ENCODE measurements around the gene NXF3. TPM values are rescaled to one million over a fixed set of nuclear protein-coding genes. Genes with fewer than 3 reads are reported as not detected.
"Not testable (repeated sequence)": the region's sequence is repeated elsewhere in the genome, so short reads cannot be mapped to it uniquely, and the experiment has no call there.

The NXF3 gene
- total and polyA plus RNA-seq, 2 experiments from 2014 or later, result 1.9 TPM; not detected in 1

- Histone ChIP-seq H3K36me3 (replicated peaks; ENCODE audit: insufficient read depth, low read depth) (no peaks in the 10 kb centered on the region), H3K79me2 (no peaks in the 10 kb centered on the region), H3K9me2 (replicated peaks; ENCODE audit: insufficient read depth) (no peaks in the 10 kb centered on the region), H3K4me3 (no peak overlapping the region), H3K27me3 (no peaks in the 10 kb centered on the region), H4K20me1 (ENCODE audit: insufficient read depth, poor library complexity, severe bottlenecking) (no peaks in the 10 kb centered on the region), H2AFZ (no peak overlapping the region), H3K4me1 (ENCODE audit: insufficient read depth) (no peaks in the 10 kb centered on the region), H3K4me2 (no peak overlapping the region), H3K27ac (no peak overlapping the region), H3K9me3 (ENCODE audit: low read depth) (no peaks in the 10 kb centered on the region)
- no peak for DNase-seq (ENCODE audit: low spot score)
- no peak for TF ChIP-seq EZH2phosphoT487 (IDR thresholded peaks at IDR 0.05; ENCODE audit: low read depth, severe bottlenecking, unreplicated experiment)
- TF ChIP-seq CTCF (IDR thresholded peaks at IDR 0.05; ENCODE audit: poor library complexity), result no peak
- TF ChIP-seq EZH2 (IDR thresholded peaks at IDR 0.05; ENCODE audit: borderline replicate concordance), result no peak
Observed at GRCh38 chrX:103052625-103053024, 40.3 kb downstream of the NXF3 start.

- no peaks in the 10 kb centered on the region for H3K36me3 ChIP-seq (replicated peaks; ENCODE audit: insufficient read depth, low read depth)
- H3K79me2 ChIP-seq, result no peaks in the 10 kb centered on the region
- no peaks in the 10 kb centered on the region for H3K4me1 ChIP-seq (ENCODE audit: insufficient read depth)
- no peak for TF ChIP-seq CTCF (IDR thresholded peaks at IDR 0.05; ENCODE audit: poor library complexity)
- TF ChIP-seq EZH2phosphoT487 (IDR thresholded peaks at IDR 0.05; ENCODE audit: low read depth, severe bottlenecking, unreplicated experiment), result no peak
- TF ChIP-seq EZH2 (IDR thresholded peaks at IDR 0.05; ENCODE audit: borderline replicate concordance), result no peak
- no peaks in the 10 kb centered on the region for H3K9me3 ChIP-seq (ENCODE audit: low read depth)
- no peak overlapping the region for H2AFZ ChIP-seq
- H3K9me2 ChIP-seq (replicated peaks; ENCODE audit: insufficient read depth), result no peaks in the 10 kb centered on the region
- no peak overlapping the region for H3K4me2 ChIP-seq
- no peak overlapping the region for H3K4me3 ChIP-seq
- no peak overlapping the region for H3K27ac ChIP-seq
- DNase-seq (ENCODE audit: low spot score), result no peak
- H3K27me3 ChIP-seq, result no peaks in the 10 kb centered on the region
- no peaks in the 10 kb centered on the region for H4K20me1 ChIP-seq (ENCODE audit: insufficient read depth, poor library complexity, severe bottlenecking)
- 48% methylated on average over 8 of the region's 8 CpGs for WGBS (ENCODE audit: low lambda C conversion rate, missing lambda C conversion rate)
Observed at GRCh38 chrX:103051260-103051789, 41.6 kb downstream of the NXF3 start.

DNA sequence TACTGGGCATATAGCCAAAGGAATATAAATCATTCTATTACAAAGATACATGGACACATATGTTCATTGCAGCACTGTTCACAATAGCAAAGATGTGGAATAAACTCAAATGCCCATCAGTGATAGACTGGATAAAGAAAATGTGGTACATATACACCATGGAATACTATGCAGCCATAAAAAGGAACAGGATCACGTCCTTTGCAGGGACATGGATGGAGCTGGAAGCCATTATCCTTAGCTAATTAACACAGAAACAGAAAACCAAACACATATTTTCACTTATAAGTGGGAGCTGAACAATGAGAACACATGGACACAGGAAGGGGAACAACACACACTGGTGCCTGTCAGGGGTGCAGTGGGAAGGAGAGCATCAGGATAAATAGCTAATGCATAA lies 59.6 kb downstream of the NXF3 start:
- 38% methylated on average over 1 of the region's 1 CpG for WGBS (ENCODE audit: low lambda C conversion rate, missing lambda C conversion rate)
- H3K9me2 ChIP-seq (replicated peaks; ENCODE audit: insufficient read depth); H3K4me1 ChIP-seq (ENCODE audit: insufficient read depth): not testable (repeated sequence)

More for the DNA sequence above, 59.6 kb downstream of the NXF3 start:
- H3K27ac ChIP-seq; H3K4me2 ChIP-seq; H3K79me2 ChIP-seq; H2AFZ ChIP-seq; H3K36me3 ChIP-seq (replicated peaks; ENCODE audit: insufficient read depth, low read depth); H3K27me3 ChIP-seq; H3K9me3 ChIP-seq (ENCODE audit: low read depth); DNase-seq (ENCODE audit: low spot score); H3K4me3 ChIP-seq; H4K20me1 ChIP-seq (ENCODE audit: insufficient read depth, poor library complexity, severe bottlenecking): not testable (repeated sequence)

Other genes starting within 250 kb of the NXF3 start
- 1.2 TPM in 1 of 2 replicates, not detected in the other for gene RAB40AL, start 155.9 kb downstream of the NXF3 start, total RNA-seq
- gene RAB40AL, start 155.9 kb downstream of the NXF3 start, polyA plus RNA-seq, result 0.58 and 0.80 TPM in 2 replicates
- 60.6 and 69.4 TPM in 2 replicates for gene BEX1, start 29.0 kb downstream of the NXF3 start, total RNA-seq
- gene BEX1, start 29.0 kb downstream of the NXF3 start, polyA plus RNA-seq, result 72.2 and 78.1 TPM in 2 replicates
- 55.6 and 75.6 TPM in 2 replicates for gene BEX4, start 122.0 kb upstream of the NXF3 start, total RNA-seq
- 112 and 119 TPM in 2 replicates for gene BEX4, start 122.0 kb upstream of the NXF3 start, polyA plus RNA-seq
- gene TCEAL8, start 162.0 kb upstream of the NXF3 start, total RNA-seq, result 143 and 153 TPM in 2 replicates
- 123 and 127 TPM in 2 replicates for gene TCEAL8, start 162.0 kb upstream of the NXF3 start, polyA plus RNA-seq
- gene TCEAL5, start 183.6 kb upstream of the NXF3 start, total RNA-seq, result not detected in 2 replicates
- gene TCEAL5, start 183.6 kb upstream of the NXF3 start, polyA plus RNA-seq, result 0.17 TPM in 1 of 2 replicates, not detected in the other
- gene BEX2, start 217.8 kb upstream of the NXF3 start, total RNA-seq, result 28.1 and 37.7 TPM in 2 replicates
- gene BEX2, start 217.8 kb upstream of the NXF3 start, polyA plus RNA-seq, result 39.1 and 45.4 TPM in 2 replicates
- 14.7 and 16.0 TPM in 2 replicates for gene TCEAL7, start 237.1 kb upstream of the NXF3 start, total RNA-seq
- gene TCEAL7, start 237.1 kb upstream of the NXF3 start, polyA plus RNA-seq, result 6.6 and 6.9 TPM in 2 replicates